ENCODE results near the gene FAM89B.

The FAM89B gene

DNA sequence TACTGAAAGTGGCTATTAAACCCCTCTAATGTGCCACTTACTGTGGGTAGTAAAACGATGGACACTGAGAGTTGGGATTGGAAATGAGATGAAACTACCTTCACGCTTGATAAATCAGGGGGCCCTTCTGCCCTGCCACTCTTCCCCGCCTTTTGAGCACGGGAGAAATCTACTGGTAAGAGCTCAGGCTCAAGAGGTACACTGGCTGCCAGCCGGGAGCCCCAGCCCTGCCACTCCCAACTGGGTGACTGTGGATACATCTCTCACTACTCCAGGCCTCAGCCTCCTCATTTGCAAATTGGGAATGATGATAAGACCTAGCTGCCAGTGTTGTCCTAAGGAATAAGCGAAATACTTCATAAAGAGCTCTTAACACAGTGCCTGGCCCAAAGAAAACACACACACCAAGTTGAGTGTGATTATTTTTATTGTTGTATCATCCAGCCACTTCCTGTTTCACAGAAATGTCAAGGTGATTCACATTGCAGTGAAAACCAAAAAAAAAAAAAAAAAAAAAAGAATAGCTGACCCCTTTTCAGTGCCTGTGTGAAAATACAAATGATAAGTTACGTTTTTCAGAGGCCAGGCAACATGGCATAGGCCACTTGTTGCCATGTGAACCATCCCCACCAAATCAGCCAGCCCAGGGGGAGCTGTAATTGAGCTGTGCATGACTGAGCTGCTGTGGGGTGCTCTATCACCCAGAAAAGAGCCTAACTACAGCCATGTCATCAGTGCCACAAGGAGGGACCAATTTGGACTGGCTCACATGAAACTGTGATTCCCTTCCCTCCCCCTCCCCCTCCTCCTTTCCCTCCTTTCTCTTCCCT is 6.5 kb upstream of the FAM89B start:
- H3K4me1 ChIP-seq (ENCODE audit: control insufficient read depth in 1 of 2, insufficient read depth in 2 of 2, low read length in 2 of 2), result peaks cover 24 to 39% of the 10 kb centered on the region in 2 donors
- no peaks in the 10 kb centered on the region for H3K36me3 ChIP-seq (ENCODE audit: control insufficient read depth in 1 of 2, insufficient read depth in 2 of 2, low read length in 2 of 2)
- H3K27ac ChIP-seq (ENCODE audit: low read depth, low read length), result no peak overlapping the region
- H3K9me3 ChIP-seq (ENCODE audit: control insufficient read depth in 1 of 2, low read length in 2 of 2), result no peaks in the 10 kb centered on the region
- no peak overlapping the region for H3K4me3 ChIP-seq (ENCODE audit: low read depth in 1 of 2, low read length in 2 of 2)
- no peak overlapping the region for H3K9ac ChIP-seq (ENCODE audit: low read depth in 1 of 2, low read length in 2 of 2)
- no peaks in the 10 kb centered on the region for H3K27me3 ChIP-seq (ENCODE audit: control insufficient read depth in 1 of 2, insufficient read depth in 2 of 2, low read length in 2 of 2)

DNA sequence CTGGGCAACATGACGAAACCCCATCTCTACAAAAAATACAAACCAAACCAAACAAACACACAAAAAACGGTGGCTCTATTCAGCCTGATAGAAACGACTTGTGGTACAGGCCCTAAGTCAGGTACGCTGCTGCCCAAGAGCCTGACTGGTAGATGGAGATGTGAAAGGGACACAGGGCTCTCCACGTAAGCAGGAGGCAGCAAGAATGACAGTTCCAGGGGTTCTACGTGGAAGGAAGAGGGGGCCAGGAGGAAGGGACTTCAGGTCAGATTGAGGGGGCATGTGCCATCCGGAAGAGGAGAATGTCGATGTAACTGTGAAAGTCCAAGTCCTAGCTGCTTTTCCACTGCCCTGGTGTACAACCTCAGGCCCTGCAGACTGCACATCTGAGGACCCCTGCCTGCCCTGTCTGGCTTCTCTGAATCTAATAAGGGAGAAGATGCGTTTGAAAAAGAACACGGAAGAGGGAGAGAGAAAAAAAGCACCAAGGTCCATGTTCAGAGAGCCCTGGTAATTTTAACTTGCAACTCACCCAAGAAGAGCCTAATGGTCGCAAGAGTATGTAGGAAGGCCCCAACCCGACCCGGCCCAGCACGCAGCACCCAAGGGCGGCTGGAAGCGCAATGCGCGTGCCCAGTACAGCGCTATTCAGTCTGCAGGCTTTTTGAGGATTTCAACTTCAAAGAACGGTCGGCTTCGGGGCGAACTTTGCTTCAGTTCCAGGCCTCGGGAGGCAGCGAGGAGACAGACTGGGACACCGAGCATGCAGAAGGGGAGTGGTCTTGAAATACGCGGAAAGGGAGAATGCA is 3.0 kb upstream of the FAM89B start:
- peak overlapping the region; percentile 95 for H3K27ac ChIP-seq (ENCODE audit: low read depth, low read length)
- H3K27me3 ChIP-seq (ENCODE audit: control insufficient read depth in 1 of 2, insufficient read depth in 2 of 2, low read length in 2 of 2), result no peaks in the 10 kb centered on the region
- peak overlapping the region; percentile 83 to 94 for H3K4me3 ChIP-seq (ENCODE audit: low read depth in 1 of 2, low read length in 2 of 2)
- H3K9ac ChIP-seq (ENCODE audit: low read depth in 1 of 2, low read length in 2 of 2), result peak overlapping the region; percentile 61 to 94
- H3K36me3 ChIP-seq (ENCODE audit: control insufficient read depth in 1 of 2, insufficient read depth in 2 of 2, low read length in 2 of 2), result no peaks in the 10 kb centered on the region
- H3K4me1 ChIP-seq (ENCODE audit: control insufficient read depth in 1 of 2, insufficient read depth in 2 of 2, low read length in 2 of 2), result peaks cover 43 to 59% of the 10 kb centered on the region in 2 donors
- H3K9me3 ChIP-seq (ENCODE audit: control insufficient read depth in 1 of 2, low read length in 2 of 2), result no peaks in the 10 kb centered on the region

- no peaks in the 10 kb centered on the region for H3K27me3 ChIP-seq (ENCODE audit: control insufficient read depth in 1 of 2, insufficient read depth in 2 of 2, low read length in 2 of 2)
- H3K4me1 ChIP-seq (ENCODE audit: control insufficient read depth in 1 of 2, insufficient read depth in 2 of 2, low read length in 2 of 2), result peaks cover 49 to 66% of the 10 kb centered on the region in 2 donors
- H3K27ac ChIP-seq (ENCODE audit: low read depth, low read length), result peak within 1 kb of the TSS; percentile 95
- H3K9ac ChIP-seq (ENCODE audit: low read depth in 1 of 2, low read length in 2 of 2), result peak within 1 kb of the TSS; percentile 61 to 94
- peak within 1 kb of the TSS; percentile 83 to 94 for H3K4me3 ChIP-seq (ENCODE audit: low read depth in 1 of 2, low read length in 2 of 2)
- no peaks in the 10 kb centered on the region for H3K36me3 ChIP-seq (ENCODE audit: control insufficient read depth in 1 of 2, insufficient read depth in 2 of 2, low read length in 2 of 2)
- no peaks in the 10 kb centered on the region for H3K9me3 ChIP-seq (ENCODE audit: control insufficient read depth in 1 of 2, low read length in 2 of 2)
These were observed 2.1 kb upstream of the FAM89B start, which contains the start of gene ZNRD2 for GRCh38 chr11:65569973-65570918. Gene ZNRD2 (plus strand): TSS chr11:65570477. CDS start chr11:65570492, 15 bp downstream.

DNA sequence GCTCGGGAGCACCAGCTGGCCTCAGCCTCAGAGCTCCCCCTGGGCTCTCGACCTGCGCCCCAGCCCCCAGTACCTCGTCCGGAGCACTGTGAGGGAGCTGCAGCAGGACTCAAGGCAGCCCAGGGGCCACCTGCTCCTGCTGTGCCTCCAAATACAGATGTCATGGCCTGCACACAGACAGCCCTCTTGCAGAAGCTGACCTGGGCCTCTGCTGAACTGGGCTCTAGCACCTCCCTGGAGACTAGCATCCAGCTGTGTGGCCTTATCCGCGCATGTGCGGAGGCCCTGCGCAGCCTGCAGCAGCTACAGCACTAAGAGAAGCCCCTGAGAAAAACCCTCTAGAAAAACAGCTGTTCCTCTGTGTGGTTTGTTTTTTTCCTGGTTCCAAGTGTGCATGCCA is 918 bp upstream of the FAM89B start:
- no peaks in the 10 kb centered on the region for H3K27me3 ChIP-seq (ENCODE audit: control insufficient read depth in 1 of 2, insufficient read depth in 2 of 2, low read length in 2 of 2)
- peak overlapping the region; percentile 50 for H3K27ac ChIP-seq (ENCODE audit: low read depth, low read length)
- H3K36me3 ChIP-seq (ENCODE audit: control insufficient read depth in 1 of 2, insufficient read depth in 2 of 2, low read length in 2 of 2), result no peaks in the 10 kb centered on the region
- H3K4me3 ChIP-seq (ENCODE audit: low read depth in 1 of 2, low read length in 2 of 2), result peak overlapping the region; percentile 83 to 94
- H3K9me3 ChIP-seq (ENCODE audit: control insufficient read depth in 1 of 2, low read length in 2 of 2), result no peaks in the 10 kb centered on the region
- peaks cover 49 to 66% of the 10 kb centered on the region in 2 donors for H3K4me1 ChIP-seq (ENCODE audit: control insufficient read depth in 1 of 2, insufficient read depth in 2 of 2, low read length in 2 of 2)
- H3K9ac ChIP-seq (ENCODE audit: low read depth in 1 of 2, low read length in 2 of 2), result peak overlapping the region; percentile 61 to 94

- Histone ChIP-seq H3K4me1 (ENCODE audit: control insufficient read depth in 1 of 2, insufficient read depth in 2 of 2, low read length in 2 of 2) (peaks cover 51 to 67% of the 10 kb centered on the region in 2 donors), H3K9me3 (ENCODE audit: control insufficient read depth in 1 of 2, low read length in 2 of 2) (no peaks in the 10 kb centered on the region), H3K9ac (ENCODE audit: low read depth in 1 of 2, low read length in 2 of 2) (peak overlapping the region; percentile 20 to 37), H3K27me3 (ENCODE audit: control insufficient read depth in 1 of 2, insufficient read depth in 2 of 2, low read length in 2 of 2) (no peaks in the 10 kb centered on the region), H3K36me3 (ENCODE audit: control insufficient read depth in 1 of 2, insufficient read depth in 2 of 2, low read length in 2 of 2) (no peaks in the 10 kb centered on the region), H3K4me3 (ENCODE audit: low read depth in 1 of 2, low read length in 2 of 2) (peak overlapping the region; percentile 83 to 94), H3K27ac (ENCODE audit: low read depth, low read length) (peak overlapping the region; percentile 50)
These were observed 398 bp upstream of the FAM89B start for GRCh38 chr11:65571940-65572339.

DNA sequence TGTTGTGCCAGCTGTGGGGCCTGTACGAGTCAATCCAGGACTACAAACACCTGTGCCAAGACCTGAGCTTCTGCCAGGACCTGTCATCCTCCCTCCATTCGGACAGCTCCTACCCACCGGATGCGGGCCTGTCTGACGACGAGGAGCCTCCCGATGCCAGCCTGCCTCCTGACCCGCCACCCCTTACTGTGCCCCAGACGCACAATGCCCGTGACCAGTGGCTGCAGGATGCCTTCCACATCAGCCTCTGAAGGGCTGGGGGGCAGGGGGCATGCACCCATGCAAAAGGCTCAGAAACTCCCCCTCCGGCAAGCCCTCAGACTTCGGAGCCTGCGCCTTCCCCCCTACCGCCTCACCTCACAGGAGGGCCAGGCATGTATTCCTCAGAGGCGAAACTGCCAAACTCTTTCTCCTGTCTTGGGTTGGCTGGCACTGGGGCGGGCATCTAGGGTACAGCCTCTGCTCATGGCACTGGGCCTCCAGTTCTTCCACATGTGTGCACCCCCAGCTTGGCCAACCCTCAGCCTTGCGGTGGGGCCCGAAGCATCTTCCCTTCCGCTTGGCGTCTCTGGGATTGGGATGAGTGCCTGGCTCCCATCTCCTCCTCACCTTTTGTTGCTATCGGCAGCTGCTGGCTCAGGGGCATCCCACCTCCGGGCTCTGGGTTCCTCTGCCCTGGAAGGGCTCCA is 1.2 kb downstream of the FAM89B start:
- Histone ChIP-seq H3K9ac (ENCODE audit: low read depth in 1 of 2, low read length in 2 of 2) (peak overlapping the region; percentile 67 to 77), H3K4me1 (ENCODE audit: control insufficient read depth in 1 of 2, insufficient read depth in 2 of 2, low read length in 2 of 2) (peaks cover 66 to 74% of the 10 kb centered on the region in 2 donors), H3K4me3 (ENCODE audit: low read depth in 1 of 2, low read length in 2 of 2) (peak overlapping the region; percentile 65 to 94)

GRCh38 chr11:65574109-65574810 is 1.9 kb downstream of the FAM89B start:
- no peaks in the 10 kb centered on the region for H3K9me3 ChIP-seq (ENCODE audit: control insufficient read depth in 1 of 2, low read length in 2 of 2)
- no peaks in the 10 kb centered on the region for H3K27me3 ChIP-seq (ENCODE audit: control insufficient read depth in 1 of 2, insufficient read depth in 2 of 2, low read length in 2 of 2)
- peak overlapping the region; percentile 45 for H3K27ac ChIP-seq (ENCODE audit: low read depth, low read length)
- H3K4me3 ChIP-seq (ENCODE audit: low read depth in 1 of 2, low read length in 2 of 2), result peak overlapping the region; percentile 81 to 94
- H3K9ac ChIP-seq (ENCODE audit: low read depth in 1 of 2, low read length in 2 of 2), result peak overlapping the region; percentile 67 to 77
- H3K36me3 ChIP-seq (ENCODE audit: control insufficient read depth in 1 of 2, insufficient read depth in 2 of 2, low read length in 2 of 2), result peaks cover under 1 to 3% of the 10 kb centered on the region in 2 donors
- H3K4me1 ChIP-seq (ENCODE audit: control insufficient read depth in 1 of 2, insufficient read depth in 2 of 2, low read length in 2 of 2), result peaks cover 65 to 70% of the 10 kb centered on the region in 2 donors

More for the DNA sequence above, 1.2 kb downstream of the FAM89B start:
- Histone ChIP-seq H3K9me3 (ENCODE audit: control insufficient read depth in 1 of 2, low read length in 2 of 2) (no peaks in the 10 kb centered on the region), H3K36me3 (ENCODE audit: control insufficient read depth in 1 of 2, insufficient read depth in 2 of 2, low read length in 2 of 2) (no peaks in the 10 kb centered on the region), H3K27me3 (ENCODE audit: control insufficient read depth in 1 of 2, insufficient read depth in 2 of 2, low read length in 2 of 2) (no peaks in the 10 kb centered on the region), H3K27ac (ENCODE audit: low read depth, low read length) (peak overlapping the region; percentile 42)

DNA sequence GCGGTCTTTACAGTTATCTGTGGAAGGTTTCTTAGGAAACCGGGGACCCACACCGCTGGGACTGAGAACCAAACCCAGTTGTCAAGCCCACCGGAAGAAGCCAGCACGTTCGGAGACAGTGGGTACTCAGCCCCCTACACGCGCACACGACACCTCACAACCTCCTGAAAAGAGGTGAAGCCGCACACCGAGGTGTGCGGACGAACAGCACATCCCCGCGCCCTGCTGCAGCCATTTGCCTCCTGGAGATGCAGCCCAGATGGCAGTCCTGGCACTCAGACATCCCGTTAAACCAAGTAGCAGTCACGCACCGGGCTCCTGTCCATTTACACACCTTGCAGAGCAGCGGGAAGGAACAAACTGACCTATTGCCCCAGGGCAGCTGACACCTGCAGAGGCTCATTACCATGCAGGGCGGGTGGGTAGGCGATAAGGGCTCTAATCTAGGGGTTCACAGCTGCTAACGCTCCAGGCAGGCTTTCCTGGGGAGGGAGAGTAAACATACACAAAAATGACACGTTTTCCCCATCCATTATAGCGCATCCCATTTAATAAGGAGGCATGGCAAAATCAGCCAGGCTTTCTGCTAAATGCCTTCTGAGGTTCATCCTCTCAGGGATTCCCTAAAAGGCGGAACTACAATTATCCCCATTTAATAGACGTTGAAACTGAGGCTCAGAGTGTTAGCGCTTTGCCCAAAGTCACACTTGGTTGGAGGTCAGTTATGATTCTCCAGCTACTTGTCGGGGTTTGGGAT is 2.7 kb downstream of the FAM89B start:
- Histone ChIP-seq H3K36me3 (ENCODE audit: control insufficient read depth in 1 of 2, insufficient read depth in 2 of 2, low read length in 2 of 2) (peaks cover 7 to 10% of the 10 kb centered on the region in 2 donors), H3K9me3 (ENCODE audit: control insufficient read depth in 1 of 2, low read length in 2 of 2) (no peaks in the 10 kb centered on the region), H3K9ac (ENCODE audit: low read depth in 1 of 2, low read length in 2 of 2) (peak overlapping the region; percentile 15 to 63), H3K4me3 (ENCODE audit: low read depth in 1 of 2, low read length in 2 of 2) (peak overlapping the region; percentile 71 to 81), H3K27ac (ENCODE audit: low read depth, low read length) (peak overlapping the region; percentile 45), H3K27me3 (ENCODE audit: control insufficient read depth in 1 of 2, insufficient read depth in 2 of 2, low read length in 2 of 2) (no peaks in the 10 kb centered on the region), H3K4me1 (ENCODE audit: control insufficient read depth in 1 of 2, insufficient read depth in 2 of 2, low read length in 2 of 2) (peaks cover 62 to 66% of the 10 kb centered on the region in 2 donors)
